MM.1S (cell line): ENCODE data around the gene CD276.

Source experiments
- DNase-seq: peaks from one replicate; pipeline ENCODE4 v3.0.0-alpha.2; 2015
- H2AFZ ChIP-seq: fragments of 300-600 bp; sonication (generic); 2 replicates; pipeline ENCODE4 v1.6.0; 2016; ENCODE audit warnings: antibody characterized with exemption, low read length
- H3F3A ChIP-seq: fragments of 300-600 bp; sonication (generic); 2 replicates; pipeline ENCODE4 v1.6.1; 2016; ENCODE audit warnings: mild to moderate bottlenecking, antibody characterized with exemption, low read length, moderate library complexity, mixed read lengths; ENCODE audit not compliant: insufficient read depth
- H3K27ac ChIP-seq: fragments of 300-600 bp; sonication (generic); 2 replicates; pipeline ENCODE4 v1.5.1; 2016; ENCODE audit warnings: mild to moderate bottlenecking, low read length
- H3K27me3 ChIP-seq: fragments of 300-600 bp; sonication (generic); replicated peaks from 2 replicates; pipeline ENCODE4 v1.6.0; 2016; ENCODE audit warnings: low read length; ENCODE audit not compliant: insufficient read depth
- H3K36me3 ChIP-seq: fragments of 300-600 bp; sonication (generic); replicated peaks from 2 replicates; pipeline ENCODE4 v1.6.1; 2016; ENCODE audit warnings: mild to moderate bottlenecking, low read length, mixed read lengths; ENCODE audit not compliant: insufficient read depth
- H3K4me1 ChIP-seq: fragments of 300-600 bp; sonication (generic); 2 replicates; pipeline ENCODE4 v1.6.1; 2016; ENCODE audit warnings: low read length, mixed read lengths
- H3K4me2 ChIP-seq: fragments of 300-600 bp; sonication (generic); 2 replicates; pipeline ENCODE4 v1.6.0; 2016; ENCODE audit warnings: low read depth, low read length
- H3K4me3 ChIP-seq: fragments of 300-600 bp; sonication (generic); 2 replicates; pipeline ENCODE4 v1.5.1; 2016; ENCODE audit warnings: low read length, mixed read lengths
- H3K79me2 ChIP-seq: fragments of 300-600 bp; sonication (generic); 2 replicates; pipeline ENCODE4 v1.6.1; 2016; ENCODE audit warnings: mixed run types, low read length, mixed read lengths
- H3K9ac ChIP-seq: fragments of 300-600 bp; sonication (generic); 2 replicates; pipeline ENCODE4 v1.6.1; 2016; ENCODE audit warnings: low read length, mixed read lengths
- H3K9me2 ChIP-seq: fragments of 300-600 bp; sonication (generic); replicated peaks from 2 replicates; pipeline ENCODE4 v1.6.1; 2016; ENCODE audit warnings: mild to moderate bottlenecking, low read length, mixed read lengths; ENCODE audit not compliant: insufficient read depth
- H3K9me3 ChIP-seq: fragments of 300-600 bp; sonication (generic); replicated peaks from 2 replicates; pipeline ENCODE4 v1.6.1; 2016; ENCODE audit warnings: mild to moderate bottlenecking, low read length, mixed read lengths; ENCODE audit not compliant: insufficient read depth
- H4K20me1 ChIP-seq: fragments of 300-600 bp; sonication (generic); 2 replicates; pipeline ENCODE4 v1.6.1; 2016; ENCODE audit warnings: mild to moderate bottlenecking, low read length, moderate library complexity, mixed read lengths; ENCODE audit not compliant: insufficient read depth
- EZH2 ChIP-seq: fragments of 300-600 bp; sonication (generic); optimal IDR thresholded peaks from 2 replicates; pipeline ENCODE3; 2017; ENCODE audit warnings: low read depth, mild to moderate bottlenecking, antibody characterized with exemption, low read length, mixed read lengths
- EZH2phosphoT487 ChIP-seq: fragments of 300-600 bp; sonication (generic); IDR thresholded peaks from 2 replicates; pipeline ENCODE4 v1.6.1; 2018; ENCODE audit warnings: antibody characterized with exemption, low read length
- TF ChIP-seq, protein P1 (sequence below): fragments of 300-600 bp; sonication (generic); IDR thresholded peaks from 2 replicates; pipeline ENCODE4 v1.5.1; 2016; ENCODE audit warnings: antibody characterized with exemption, low read length, mixed read lengths

Gene CD276

DNA sequence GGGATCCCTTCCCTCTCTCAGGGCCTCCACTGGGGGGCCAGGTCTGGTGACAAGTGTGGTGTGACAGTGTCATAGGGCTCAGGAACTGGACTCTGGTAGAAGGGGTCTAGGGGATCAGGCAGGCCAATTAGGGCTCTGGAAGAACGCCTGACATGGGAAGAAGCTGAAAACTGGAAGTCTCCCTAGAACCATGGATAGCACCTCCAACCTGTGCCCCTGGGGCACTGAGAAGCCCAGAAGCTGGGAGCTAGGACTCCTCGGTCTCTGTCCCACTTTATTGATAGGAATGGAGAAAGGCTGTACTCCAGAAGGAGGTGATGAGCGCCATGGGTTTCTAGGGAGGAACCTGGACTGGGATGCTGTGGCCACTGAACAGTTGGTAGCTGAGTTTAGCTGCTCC lies 38.2 kb downstream of the CD276 start:
- no peaks in the 10 kb centered on the region for H3K27me3 ChIP-seq
- DNase-seq: no peak
- no peaks in the 10 kb centered on the region for H3K36me3 ChIP-seq
- no peak overlapping the region for H3K27ac ChIP-seq
- H4K20me1 ChIP-seq: no peaks in the 10 kb centered on the region
- H3K9ac ChIP-seq: no peak overlapping the region
- H3K4me1 ChIP-seq: no peaks in the 10 kb centered on the region
- no peak for TF ChIP-seq EZH2phosphoT487
- TF ChIP-seq, protein P1, sequence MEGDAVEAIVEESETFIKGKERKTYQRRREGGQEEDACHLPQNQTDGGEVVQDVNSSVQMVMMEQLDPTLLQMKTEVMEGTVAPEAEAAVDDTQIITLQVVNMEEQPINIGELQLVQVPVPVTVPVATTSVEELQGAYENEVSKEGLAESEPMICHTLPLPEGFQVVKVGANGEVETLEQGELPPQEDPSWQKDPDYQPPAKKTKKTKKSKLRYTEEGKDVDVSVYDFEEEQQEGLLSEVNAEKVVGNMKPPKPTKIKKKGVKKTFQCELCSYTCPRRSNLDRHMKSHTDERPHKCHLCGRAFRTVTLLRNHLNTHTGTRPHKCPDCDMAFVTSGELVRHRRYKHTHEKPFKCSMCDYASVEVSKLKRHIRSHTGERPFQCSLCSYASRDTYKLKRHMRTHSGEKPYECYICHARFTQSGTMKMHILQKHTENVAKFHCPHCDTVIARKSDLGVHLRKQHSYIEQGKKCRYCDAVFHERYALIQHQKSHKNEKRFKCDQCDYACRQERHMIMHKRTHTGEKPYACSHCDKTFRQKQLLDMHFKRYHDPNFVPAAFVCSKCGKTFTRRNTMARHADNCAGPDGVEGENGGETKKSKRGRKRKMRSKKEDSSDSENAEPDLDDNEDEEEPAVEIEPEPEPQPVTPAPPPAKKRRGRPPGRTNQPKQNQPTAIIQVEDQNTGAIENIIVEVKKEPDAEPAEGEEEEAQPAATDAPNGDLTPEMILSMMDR: no peak
- no peak for TF ChIP-seq EZH2
- no peaks in the 10 kb centered on the region for H3K9me3 ChIP-seq
- H3K79me2 ChIP-seq: no peaks in the 10 kb centered on the region
- H3K4me3 ChIP-seq: no peak overlapping the region
- H3F3A ChIP-seq: no peaks in the 10 kb centered on the region
- H3K9me2 ChIP-seq: no peaks in the 10 kb centered on the region
- H2AFZ ChIP-seq: no peak overlapping the region
- no peak overlapping the region for H3K4me2 ChIP-seq

DNA sequence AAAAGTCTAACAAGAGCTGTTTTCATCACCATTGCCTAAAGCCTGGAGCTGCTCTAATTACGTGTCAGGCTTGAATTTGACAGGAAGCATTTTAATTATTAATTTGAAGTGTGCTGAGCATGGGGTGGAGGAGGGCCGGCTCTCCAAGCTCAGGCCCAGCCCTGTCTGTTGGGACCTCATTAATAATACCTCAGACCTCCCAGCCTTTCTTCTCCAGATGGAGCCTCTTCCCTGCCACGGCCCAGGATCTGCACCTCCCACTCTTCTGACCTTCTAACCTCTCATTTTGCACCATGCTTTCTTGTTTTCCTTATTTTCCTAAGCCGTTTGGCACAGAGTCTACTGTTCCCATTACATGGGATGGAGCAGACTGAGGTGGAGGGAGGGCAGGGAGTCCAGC lies 39.0 kb downstream of the CD276 start:
- TF ChIP-seq EZH2phosphoT487 (no peak), EZH2 (no peak)
- TF ChIP-seq, protein P1: no peak
- no peak overlapping the region for H3K27ac ChIP-seq
- no peak overlapping the region for H3K9ac ChIP-seq
- H2AFZ ChIP-seq: no peak overlapping the region
- H3K4me3 ChIP-seq: no peak overlapping the region
- H4K20me1 ChIP-seq: no peaks in the 10 kb centered on the region
- no peak overlapping the region for H3K4me2 ChIP-seq
- no peaks in the 10 kb centered on the region for H3K36me3 ChIP-seq
- no peaks in the 10 kb centered on the region for H3K27me3 ChIP-seq
- no peaks in the 10 kb centered on the region for H3K9me2 ChIP-seq
- no peaks in the 10 kb centered on the region for H3K79me2 ChIP-seq
- no peaks in the 10 kb centered on the region for H3K4me1 ChIP-seq
- H3F3A ChIP-seq: no peaks in the 10 kb centered on the region
- H3K9me3 ChIP-seq: no peaks in the 10 kb centered on the region
- DNase-seq: no peak

DNA sequence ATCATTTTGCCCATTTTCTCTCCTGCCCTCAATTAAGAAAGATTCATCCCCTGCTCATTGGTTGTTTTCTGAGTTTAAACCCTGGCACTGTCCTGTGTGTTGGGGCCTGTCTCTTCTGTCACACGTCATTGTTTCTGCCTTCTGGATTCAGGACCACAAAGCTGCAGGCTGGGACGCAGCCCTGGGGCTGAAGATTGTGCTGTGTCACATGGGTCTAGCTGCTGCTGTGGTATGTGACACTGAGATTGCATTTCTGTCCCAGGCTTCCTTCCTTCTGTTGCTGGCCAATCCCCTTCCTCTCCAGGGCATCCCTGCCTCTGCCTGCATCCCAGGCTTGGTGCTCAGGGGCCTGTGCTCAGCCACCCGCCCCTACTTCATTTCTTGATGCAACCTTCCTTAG lies 40.0 kb downstream of the CD276 start:
- no peak overlapping the region for H3K9ac ChIP-seq
- H3K4me3 ChIP-seq: no peak overlapping the region
- H2AFZ ChIP-seq: no peak overlapping the region
- H3K27ac ChIP-seq: no peak overlapping the region
- no peaks in the 10 kb centered on the region for H3K27me3 ChIP-seq
- no peaks in the 10 kb centered on the region for H3K9me3 ChIP-seq
- no peaks in the 10 kb centered on the region for H3K79me2 ChIP-seq
- DNase-seq: no peak
- H3K4me2 ChIP-seq: no peak overlapping the region
- H3K4me1 ChIP-seq: no peaks in the 10 kb centered on the region
- no peaks in the 10 kb centered on the region for H3K36me3 ChIP-seq
- no peaks in the 10 kb centered on the region for H3F3A ChIP-seq
- no peaks in the 10 kb centered on the region for H3K9me2 ChIP-seq
- H4K20me1 ChIP-seq: no peaks in the 10 kb centered on the region
- TF ChIP-seq EZH2phosphoT487 (no peak), EZH2 (no peak)
- TF ChIP-seq, protein P1: no peak
